Thoracic aorta (tissue), 2 donors: ENCODE results near the gene NNAT. TPM values are rescaled to one million over a fixed set of nuclear protein-coding genes. Genes with fewer than 3 reads are reported as not detected.
"Not testable (repeated sequence)": the region's sequence is repeated elsewhere in the genome, so short reads cannot be mapped to it uniquely, and the experiment has no call there.

ENCODE experiments used
- ATAC-seq: fragments of 150-250 bp; one replicate; pipeline ENCODE4 v1.8.0; 2017; ENCODE audit warnings: low read depth; ENCODE audit not compliant: insufficient number of reproducible peaks, low FRiP score
- DNase-seq: peaks from one replicate; pipeline ENCODE4 v3.0.0-alpha.2; 2020; ENCODE audit warnings: low spot score
- H3K27ac ChIP-seq, 2 donors: fragments of 200-600 bp; sonication (generic); 1 replicate in 1 of 2; 2 replicates in 1 of 2; pipeline ENCODE4 v1.5.1; 2016; ENCODE audit warnings: mild to moderate bottlenecking in 2 of 2, moderate library complexity in 2 of 2
- H3K27me3 ChIP-seq: fragments of 200-600 bp; sonication (generic); replicated peaks from 2 replicates; pipeline ENCODE4 v1.6.0; 2016; ENCODE audit warnings: mild to moderate bottlenecking; ENCODE audit not compliant: insufficient read depth
- H3K36me3 ChIP-seq: fragments of 200-600 bp; sonication (generic); one replicate; pipeline ENCODE4 v1.5.1; 2016
- H3K4me1 ChIP-seq, 2 donors: fragments of 200-600 bp; sonication (generic); 1 replicate in 1 of 2; 2 replicates in 1 of 2; pipeline versions ENCODE4 v1.5.1 to v1.6.0; 2016; ENCODE audit warnings: low read depth in 2 of 2, mild to moderate bottlenecking in 1 of 2; ENCODE audit not compliant: control insufficient read depth in 1 of 2
- H3K4me3 ChIP-seq: fragments of 200-600 bp; sonication (generic); 2 replicates; pipeline ENCODE4 v1.5.1; 2016; ENCODE audit warnings: mild to moderate bottlenecking
- H3K9me3 ChIP-seq: fragments of 200-600 bp; sonication (generic); 2 replicates; pipeline ENCODE4 v1.5.1; 2016
- CTCF ChIP-seq: fragments of 200-600 bp; sonication (generic); IDR thresholded peaks from one replicate; pipeline ENCODE4 v1.5.1; 2019; ENCODE audit warnings: antibody characterized with exemption
- total RNA-seq, 2 donors: library from RNA; depleted of rRNA; stranded (reverse); fragments of >200 nt; gene quantifications; one replicate each; pipeline versions ENCODE4 v1.1.0 to v1.2.3, GENCODE V29; 2016

Gene NNAT
- total RNA-seq, 2 donors from 2014 or later = 0.81 TPM; not detected in 1

GRCh38 chr20:37481610-37482009, 39.4 kb upstream of the NNAT start:
- H3K36me3 ChIP-seq = no peaks in the 10 kb centered on the region
- no peak overlapping the region for H3K4me3 ChIP-seq
- no peak for TF ChIP-seq CTCF
- no peaks in the 10 kb centered on the region for H3K27me3 ChIP-seq
- peaks cover 0 to 13% of the 10 kb centered on the region in 2 donors for H3K4me1 ChIP-seq
- no peak for DNase-seq
- no peak for ATAC-seq
- H3K27ac ChIP-seq = no peak overlapping the region
- H3K9me3 ChIP-seq = no peaks in the 10 kb centered on the region

- H3K4me3 ChIP-seq = no peak overlapping the region
- H3K36me3 ChIP-seq = no peaks in the 10 kb centered on the region
- H3K27me3 ChIP-seq = no peaks in the 10 kb centered on the region
- H3K27ac ChIP-seq = no peak overlapping the region
- no peak for TF ChIP-seq CTCF
- no peak for DNase-seq
- no peak for ATAC-seq
- peaks cover 0 to 8% of the 10 kb centered on the region in 2 donors for H3K4me1 ChIP-seq
- H3K9me3 ChIP-seq = no peaks in the 10 kb centered on the region
Observed at GRCh38 chr20:37484331-37484730, 36.7 kb upstream of the NNAT start.

- H3K4me1 ChIP-seq, H3K27ac ChIP-seq, DNase-seq, ATAC-seq, H3K4me3 ChIP-seq, H3K36me3 ChIP-seq, H3K27me3 ChIP-seq, H3K9me3 ChIP-seq: not testable (repeated sequence)
Observed at GRCh38 chr20:37486209-37486608, 34.8 kb upstream of the NNAT start.

GRCh38 chr20:37490663-37491350, 30.2 kb upstream of the NNAT start:
- no peak overlapping the region for H3K27ac ChIP-seq
- no peaks in the 10 kb centered on the region for H3K36me3 ChIP-seq
- no peaks in the 10 kb centered on the region for H3K4me1 ChIP-seq
- H3K27me3 ChIP-seq = no peaks in the 10 kb centered on the region
- no peak for TF ChIP-seq CTCF
- ATAC-seq (no peak), DNase-seq (no peak)
- H3K9me3 ChIP-seq = no peaks in the 10 kb centered on the region
- no peak overlapping the region for H3K4me3 ChIP-seq

- Histone ChIP-seq H3K4me1 (no peaks in the 10 kb centered on the region), H3K36me3 (no peaks in the 10 kb centered on the region), H3K9me3 (no peaks in the 10 kb centered on the region), H3K27ac (no peak overlapping the region), H3K27me3 (no peaks in the 10 kb centered on the region), H3K4me3 (no peak overlapping the region)
- DNase-seq (no peak), ATAC-seq (no peak)
- TF ChIP-seq CTCF = no peak
Observed at GRCh38 chr20:37492096-37492625, 28.9 kb upstream of the NNAT start.

GRCh38 chr20:37492945-37493344, 28.1 kb upstream of the NNAT start:
- H3K4me3 ChIP-seq = no peak overlapping the region
- H3K4me1 ChIP-seq = no peaks in the 10 kb centered on the region
- H3K36me3 ChIP-seq = no peaks in the 10 kb centered on the region
- ATAC-seq (no peak), DNase-seq (no peak)
- no peaks in the 10 kb centered on the region for H3K9me3 ChIP-seq
- no peaks in the 10 kb centered on the region for H3K27me3 ChIP-seq
- no peak overlapping the region for H3K27ac ChIP-seq
- no peak for TF ChIP-seq CTCF
